HG03066 (cell line): Measurements from ENCODE around the gene BLZF1.
"Not testable (repeated sequence)": the region's sequence is repeated elsewhere in the genome, so short reads cannot be mapped to it uniquely, and the experiment has no call there.

Experiments used
- ATAC-seq: cut with Tn5 transposase; IDR thresholded peaks from one replicate; pipeline ENCODE4 v1.9.1; 2021; ENCODE audit warnings: low read depth; ENCODE audit not compliant: unreplicated experiment

BLZF1 gene, protein sequence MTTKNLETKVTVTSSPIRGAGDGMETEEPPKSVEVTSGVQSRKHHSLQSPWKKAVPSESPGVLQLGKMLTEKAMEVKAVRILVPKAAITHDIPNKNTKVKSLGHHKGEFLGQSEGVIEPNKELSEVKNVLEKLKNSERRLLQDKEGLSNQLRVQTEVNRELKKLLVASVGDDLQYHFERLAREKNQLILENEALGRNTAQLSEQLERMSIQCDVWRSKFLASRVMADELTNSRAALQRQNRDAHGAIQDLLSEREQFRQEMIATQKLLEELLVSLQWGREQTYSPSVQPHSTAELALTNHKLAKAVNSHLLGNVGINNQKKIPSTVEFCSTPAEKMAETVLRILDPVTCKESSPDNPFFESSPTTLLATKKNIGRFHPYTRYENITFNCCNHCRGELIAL

DNA sequence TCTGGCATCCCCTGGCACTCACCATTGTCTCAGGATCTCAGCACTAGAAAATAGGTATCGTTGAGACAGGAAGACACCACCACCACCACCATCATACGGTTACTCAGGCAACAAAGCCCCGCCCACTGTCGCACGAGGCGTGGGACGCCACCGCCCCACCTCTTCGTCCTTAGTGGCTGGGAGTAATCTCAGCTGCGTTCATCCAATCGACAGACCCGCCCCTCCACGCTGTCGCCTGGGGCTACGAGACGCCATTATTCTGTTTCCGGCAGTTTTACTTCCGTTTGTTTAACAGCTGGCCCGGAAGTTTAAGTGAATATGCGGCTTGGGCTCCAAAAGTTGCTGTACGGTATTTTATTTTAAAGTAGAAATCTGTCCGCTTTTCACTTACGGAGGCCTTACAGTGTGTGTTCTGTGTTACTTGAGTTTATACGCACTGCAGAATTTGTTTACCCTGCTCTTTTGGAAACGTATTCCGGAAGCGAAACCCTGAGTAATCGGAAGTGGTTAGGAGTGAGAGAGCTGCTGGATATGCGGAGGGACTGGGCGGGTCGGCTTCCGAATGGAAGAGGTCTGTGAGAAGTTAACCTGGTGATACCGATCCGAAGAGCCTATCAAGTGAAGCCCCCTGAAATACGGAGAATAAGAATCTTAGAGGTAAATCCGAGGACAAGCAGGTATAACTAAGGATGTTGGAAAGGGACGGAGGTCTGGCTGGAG is at the start of gene BLZF1, which contains the start of gene NME7:
Gene BLZF1, plus strand, starts transcription at position 510 of the 720 bp plus-strand sequence. CDS start 1,328 bp downstream, outside the sequence.
Gene NME7, minus strand, starts transcription at position 112 of the 720 bp plus-strand sequence. Its CDS starts 87 bp downstream, at position 25.
- ATAC-seq: peak; percentile 96

DNA sequence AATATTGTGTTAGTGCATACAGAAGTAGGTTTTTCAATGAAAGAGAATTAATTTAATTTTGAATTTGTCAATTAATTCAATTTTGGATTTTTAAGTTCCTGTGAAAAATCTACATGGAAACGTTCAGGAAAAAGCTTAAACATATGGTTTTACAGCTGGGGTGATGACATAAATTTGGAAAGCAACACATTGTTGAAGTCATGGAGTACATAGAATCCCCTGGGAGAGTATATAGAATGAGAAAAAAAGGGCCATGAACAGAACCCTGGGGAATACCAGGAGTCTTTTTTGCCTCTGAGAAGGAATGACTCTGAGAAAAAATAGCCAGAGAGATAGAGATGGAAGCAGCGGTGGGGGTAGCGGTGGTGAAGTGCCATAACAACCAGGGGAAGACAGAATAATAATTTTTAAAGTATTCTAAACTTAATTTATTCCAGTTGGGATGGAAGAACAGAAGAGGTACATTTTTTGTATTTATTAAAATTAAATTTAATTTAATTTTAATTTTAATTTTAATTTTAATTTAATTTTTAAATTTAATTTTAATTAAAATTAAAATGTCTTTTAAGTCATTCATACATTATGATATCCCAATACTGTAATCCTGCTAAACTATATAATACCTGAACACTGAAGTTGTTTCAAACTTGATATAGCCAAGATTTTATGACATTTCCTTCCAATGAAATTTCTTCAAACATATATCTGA is 49.3 kb upstream of the BLZF1 start:
- ATAC-seq: no peak

DNA sequence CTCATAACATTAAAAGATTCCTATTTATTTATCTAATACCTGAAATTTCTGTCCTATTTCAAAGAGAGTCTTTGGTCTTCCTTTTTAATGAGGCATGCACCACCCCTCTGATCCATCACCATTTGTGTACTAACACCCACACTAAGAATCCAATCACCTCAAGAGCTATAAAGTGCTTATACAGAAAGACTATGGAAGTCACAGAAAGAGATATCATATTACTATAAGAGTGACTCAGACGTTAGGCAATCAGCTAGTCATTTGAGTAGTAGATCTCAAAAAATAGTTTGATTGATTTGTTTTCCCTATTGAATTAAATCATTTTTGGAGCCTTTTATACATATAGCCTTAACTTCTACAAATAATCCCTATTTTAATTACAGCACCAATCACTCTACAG is 46.5 kb upstream of the BLZF1 start:
- ATAC-seq: no peak

DNA sequence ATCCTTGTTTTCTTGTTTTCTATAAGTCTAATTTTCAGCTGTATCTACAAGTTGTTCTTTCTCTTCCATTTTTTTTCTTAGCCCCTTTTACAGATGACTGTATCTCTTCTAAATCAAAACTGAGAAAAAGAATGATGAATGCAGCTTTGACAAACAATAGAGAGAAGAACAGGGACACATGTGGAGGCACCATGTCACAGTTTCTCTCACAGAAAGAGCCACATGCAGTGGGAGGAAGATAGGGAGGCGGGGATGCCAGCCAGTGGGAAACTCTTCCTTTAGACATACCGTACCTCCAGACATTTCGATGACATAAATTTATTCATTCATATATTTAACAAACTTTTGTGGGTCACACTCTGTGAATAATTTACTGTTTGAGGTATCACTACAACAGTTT is 45.9 kb upstream of the BLZF1 start:
- no peak for ATAC-seq

DNA sequence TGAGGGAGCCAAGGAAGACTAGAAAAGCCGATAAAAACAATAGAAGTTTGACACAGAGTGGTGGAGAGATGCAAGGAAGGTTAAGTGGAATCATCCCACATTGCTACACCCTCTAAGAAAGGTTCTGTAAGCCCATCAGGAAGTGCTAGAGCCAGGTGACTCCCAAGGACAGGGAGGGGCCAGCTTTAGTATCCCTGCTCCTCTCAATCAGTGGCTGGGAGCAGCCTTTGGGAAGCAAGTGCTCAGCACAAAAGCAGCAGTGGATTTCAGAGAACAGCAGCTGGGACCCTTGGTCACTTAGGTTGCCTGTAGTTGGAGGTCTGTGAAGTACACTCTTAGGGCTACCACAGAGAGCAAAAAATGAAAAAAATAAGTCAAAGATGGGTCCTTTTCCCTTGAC is 42.9 kb upstream of the BLZF1 start:
- no peak for ATAC-seq

DNA sequence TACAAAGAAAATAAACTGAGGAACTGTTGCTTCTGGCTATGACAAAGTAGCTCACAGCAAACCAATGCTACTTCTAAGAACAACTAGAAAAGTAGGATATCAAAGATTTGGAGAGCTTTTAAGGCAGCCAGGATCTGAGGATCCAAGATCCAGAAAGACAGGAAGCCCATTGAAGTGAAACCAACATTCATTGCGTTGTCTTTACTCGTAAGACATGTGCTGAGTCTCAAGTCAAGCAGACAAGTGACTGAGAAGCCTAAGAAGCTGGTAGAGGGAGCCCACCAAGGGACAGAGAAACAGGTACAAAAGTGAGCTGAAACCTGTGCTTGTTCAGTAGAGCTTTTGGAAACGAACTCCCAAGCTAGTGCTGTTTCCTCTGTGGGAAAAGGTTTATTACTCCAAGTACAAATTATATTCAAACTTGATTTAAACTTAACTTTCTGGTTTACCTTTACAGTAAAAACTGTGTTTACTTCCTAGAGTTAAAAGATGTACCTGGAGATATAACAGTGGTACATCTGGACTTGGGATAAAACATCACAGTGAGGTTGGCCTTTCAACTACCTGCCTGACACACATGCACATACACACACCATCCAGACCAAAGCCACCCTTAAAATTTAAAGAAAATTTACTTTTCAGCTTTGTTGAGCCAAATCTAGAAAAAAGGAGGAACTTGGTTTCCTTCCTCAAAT is 41.6 kb upstream of the BLZF1 start:
- peak; percentile 40 for ATAC-seq

DNA sequence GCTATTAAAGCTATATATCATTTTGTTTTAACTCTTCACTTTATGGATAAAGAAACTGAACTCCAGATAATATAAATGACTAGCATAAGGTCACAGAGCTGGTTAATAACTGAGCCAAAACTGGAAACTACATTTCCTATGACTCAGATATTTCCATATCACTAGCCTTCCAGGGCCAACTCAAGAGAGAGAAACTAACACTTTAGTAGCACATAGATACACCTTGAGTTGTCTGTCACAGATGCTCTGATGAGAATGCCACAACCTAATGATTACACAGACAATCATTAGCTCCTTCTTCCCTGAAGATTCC is 41.1 kb upstream of the BLZF1 start:
- peak; percentile 84 for ATAC-seq

DNA sequence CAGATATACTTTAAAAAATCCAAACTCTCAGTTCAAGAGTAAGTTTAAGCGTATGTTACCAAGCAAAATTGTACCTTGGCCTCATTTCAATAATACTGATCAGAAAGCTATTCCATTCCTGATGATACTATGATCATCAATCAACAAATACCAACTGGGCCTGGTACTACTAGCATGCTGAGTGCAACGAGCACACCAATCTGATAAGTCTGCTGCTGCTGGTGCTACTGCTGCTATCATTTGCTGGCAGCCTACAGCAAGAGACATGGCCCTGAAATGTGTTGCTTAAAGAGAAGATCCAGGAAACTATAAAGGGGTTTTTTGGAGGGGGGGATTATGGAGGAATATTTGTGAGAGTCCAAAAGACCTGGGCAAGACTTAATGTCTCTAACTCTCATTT is 40.1 kb upstream of the BLZF1 start:
- no peak for ATAC-seq

DNA sequence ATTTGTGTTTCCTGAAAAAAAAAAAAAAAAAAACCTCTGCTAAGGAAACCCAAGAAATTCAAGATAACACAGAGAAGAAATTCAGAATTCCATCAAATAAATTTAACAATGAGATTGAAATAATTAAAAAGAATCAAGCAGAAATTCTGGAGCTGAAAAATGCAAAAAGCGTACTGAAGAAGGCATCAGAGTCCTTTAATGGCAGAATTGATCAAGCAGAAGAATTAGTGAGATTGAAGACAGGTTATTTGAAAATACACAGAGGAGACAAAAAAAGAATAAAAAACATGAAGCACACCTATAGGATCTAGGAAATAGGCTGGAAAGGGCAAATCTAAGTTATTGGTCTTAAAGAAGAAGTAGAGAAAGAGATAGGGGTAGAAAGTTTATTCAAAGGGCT is 38.6 kb upstream of the BLZF1 start:
- no peak for ATAC-seq

DNA sequence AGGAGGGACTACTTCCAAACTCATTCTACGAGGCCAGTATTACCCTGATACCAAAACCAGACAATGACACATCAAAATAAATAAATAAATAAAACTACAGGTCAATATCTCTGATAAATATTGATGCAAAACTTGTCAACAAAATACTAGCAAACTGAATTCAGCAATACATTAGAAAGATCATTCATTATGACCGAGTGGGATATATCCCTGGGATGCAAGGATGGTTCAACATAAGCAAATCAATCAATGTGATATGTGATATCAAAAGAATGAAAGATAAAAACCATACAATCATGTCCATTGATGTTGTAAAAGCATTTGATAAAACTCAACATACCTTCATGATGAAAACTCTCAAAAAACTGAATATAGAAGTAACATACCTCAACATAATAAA is 37.1 kb upstream of the BLZF1 start:
- no peak for ATAC-seq

DNA sequence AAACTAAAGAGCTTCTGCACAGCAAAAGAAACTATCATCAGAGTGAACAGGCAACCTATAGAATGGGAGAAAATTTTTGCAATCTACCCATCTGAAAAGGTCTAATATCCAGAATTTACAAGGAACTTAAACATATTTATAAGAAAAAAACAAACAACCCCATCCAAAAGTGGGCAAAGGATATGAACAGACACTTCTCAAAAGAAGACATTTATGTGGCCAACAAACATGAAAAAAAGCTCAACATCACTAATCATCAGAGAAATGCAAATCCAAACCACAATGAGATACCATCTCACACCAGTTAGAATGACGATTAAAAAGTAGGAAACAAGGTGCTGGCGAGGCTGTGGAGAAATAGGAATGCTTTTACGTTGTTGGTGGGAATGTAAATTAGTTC is 33.3 kb upstream of the BLZF1 start:
- ATAC-seq: not testable (repeated sequence)

DNA sequence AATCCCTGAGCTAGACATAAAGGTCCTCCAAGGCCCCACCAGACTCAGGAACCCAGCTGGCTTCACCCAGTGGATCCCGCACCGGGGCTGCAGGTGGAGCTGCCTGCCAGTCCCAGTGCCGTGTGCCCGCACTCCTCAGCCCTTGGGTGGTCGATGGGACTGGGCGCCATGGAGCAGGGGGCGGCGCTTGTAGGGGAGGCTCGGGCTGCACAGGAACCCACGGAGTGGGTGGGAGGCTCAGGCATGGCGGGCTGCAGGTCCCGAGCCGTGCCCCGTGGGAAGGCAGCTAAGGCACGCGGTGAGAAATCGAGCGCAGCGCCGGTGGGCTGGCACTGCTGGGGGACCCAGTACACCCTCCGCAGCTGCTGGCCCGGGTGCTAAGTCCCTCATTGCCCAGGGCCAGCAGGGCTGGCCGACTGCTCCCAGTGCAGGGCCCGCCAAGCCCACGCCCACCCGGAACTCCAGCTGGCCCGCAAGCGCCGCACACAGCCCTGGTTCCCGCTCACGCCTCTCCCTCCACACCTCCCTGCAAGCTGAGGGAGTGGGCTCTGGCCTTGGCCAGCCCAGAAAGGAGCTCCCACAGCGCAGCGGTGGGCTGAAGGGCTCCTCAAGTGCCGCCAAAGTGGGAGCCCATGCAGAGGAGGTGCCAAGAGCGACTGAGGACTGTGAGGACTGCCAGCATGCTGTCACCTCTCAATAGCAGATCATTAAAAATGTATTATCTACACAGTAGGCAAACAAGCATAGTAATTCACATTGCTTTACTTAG is 30.9 kb upstream of the BLZF1 start:
- not testable (repeated sequence) for ATAC-seq

DNA sequence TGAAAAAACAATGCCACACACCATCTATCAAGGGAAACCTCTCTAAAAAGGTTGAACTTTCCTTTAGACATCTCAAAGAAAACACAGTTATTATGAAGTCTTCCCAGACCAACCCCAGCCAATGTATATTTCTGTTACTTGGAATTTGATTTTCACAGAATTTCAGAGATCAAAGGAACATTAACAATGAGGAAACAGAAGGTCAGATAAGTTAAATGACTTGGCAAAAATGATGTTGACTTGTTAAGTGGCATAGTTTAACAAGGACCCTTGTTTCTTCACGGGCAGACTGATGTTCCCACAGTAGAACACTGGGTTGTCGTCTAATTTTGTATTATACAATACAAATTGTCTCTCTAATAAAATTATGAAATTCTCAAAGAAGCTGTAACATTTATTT is 29.4 kb upstream of the BLZF1 start:
- no peak for ATAC-seq

DNA sequence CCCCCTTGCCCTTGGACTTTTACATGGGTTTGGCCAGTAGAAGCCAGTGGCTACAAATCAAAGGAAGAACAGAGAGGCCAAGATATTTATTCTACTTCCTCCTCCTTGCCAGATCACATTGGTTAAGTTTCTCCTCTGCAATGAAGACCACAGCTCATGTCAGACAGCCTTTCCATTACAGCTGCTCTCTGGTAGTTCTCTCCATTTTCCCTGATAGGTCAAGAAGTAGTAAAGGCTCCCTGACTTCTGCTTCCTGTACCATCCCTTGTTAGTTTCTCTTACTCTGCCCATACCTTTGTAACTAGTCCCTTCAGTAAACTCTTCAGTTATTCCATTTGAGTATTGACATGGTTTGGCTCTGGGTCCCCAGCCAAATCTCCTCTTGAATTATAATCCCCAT is 28.2 kb upstream of the BLZF1 start:
- ATAC-seq: no peak

DNA sequence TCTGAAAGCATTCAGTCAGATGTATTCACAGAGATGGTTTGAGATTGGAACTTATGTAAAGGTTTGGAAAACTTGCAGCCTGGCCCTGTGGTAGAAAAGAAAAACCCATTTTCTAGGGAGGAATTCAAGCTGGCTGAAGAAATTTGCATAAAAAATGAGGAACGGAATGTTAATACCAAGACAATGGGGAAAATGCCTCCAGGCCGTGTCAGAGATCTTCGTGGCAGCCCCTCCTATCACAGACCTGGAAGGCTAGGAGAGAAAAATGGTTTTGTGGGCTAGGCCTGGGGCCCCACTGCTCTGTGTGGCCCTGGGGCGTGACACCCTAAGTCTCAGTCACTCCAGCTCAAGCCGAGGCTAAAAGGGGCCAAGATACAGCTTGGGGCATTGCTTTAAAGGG is 27.1 kb upstream of the BLZF1 start:
- ATAC-seq: no peak

DNA sequence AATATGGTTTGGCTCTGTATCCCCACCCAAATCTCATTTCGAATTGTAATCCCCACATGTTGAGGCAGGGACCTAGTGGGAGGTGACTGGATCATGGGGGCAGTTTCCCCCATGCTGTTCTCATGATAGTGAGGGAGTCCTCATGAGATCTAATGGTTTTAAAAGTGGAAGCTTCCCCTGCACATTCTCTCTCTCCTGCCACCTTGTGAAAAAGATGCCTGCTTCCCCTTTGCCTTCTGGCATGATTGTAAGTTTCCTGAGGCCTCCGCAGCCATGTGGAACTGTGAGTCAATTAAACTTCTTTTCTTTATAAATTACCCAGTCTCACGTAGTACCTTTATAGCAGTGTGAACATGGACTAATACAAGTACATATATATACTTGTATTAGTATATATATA is 25.9 kb upstream of the BLZF1 start:
- ATAC-seq: not testable (repeated sequence)

DNA sequence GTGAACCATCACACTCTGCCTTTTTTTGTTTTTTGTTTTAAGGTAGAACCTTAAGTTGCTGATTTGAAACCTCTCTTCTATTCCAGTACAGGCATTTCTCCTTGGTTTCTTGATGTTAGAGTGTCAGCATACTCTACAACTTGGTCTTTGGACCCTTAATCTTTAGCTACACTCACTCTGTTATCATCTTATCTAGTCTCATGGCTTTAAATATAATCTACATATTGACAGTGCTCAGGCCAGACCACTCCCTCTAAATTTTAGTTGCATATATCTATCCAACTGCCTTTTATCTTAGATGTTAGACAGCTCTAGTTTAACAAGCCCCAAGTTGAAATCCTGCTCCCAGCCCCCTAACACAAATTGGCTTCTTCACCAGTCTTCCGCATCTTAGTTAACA is 22.5 kb upstream of the BLZF1 start:
- ATAC-seq: no peak

DNA sequence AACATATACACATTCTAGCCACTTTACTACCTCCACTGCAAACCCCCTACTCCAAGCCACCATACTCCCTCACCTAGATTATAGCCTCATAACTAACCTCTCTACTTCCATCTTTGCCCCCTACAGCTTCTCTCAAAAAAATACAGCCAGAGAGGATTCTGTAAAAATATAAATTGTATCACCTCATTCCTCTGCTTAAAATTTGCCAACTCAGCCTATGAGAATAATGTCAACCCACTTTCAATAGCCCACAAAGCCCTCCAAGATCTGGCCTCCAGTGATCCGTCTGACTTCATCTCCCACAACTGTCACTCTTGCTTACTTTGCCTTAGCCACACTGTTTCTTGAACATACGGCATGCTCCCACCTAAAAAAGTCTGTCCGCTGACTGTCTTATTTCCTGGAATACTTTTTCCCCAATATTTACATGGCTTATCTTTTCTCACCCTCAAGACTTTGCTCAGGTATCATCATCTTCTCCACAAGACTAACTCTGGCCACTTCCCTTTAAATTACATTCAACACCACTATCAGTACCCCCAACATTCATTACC is 21.9 kb upstream of the BLZF1 start:
- ATAC-seq: no peak

DNA sequence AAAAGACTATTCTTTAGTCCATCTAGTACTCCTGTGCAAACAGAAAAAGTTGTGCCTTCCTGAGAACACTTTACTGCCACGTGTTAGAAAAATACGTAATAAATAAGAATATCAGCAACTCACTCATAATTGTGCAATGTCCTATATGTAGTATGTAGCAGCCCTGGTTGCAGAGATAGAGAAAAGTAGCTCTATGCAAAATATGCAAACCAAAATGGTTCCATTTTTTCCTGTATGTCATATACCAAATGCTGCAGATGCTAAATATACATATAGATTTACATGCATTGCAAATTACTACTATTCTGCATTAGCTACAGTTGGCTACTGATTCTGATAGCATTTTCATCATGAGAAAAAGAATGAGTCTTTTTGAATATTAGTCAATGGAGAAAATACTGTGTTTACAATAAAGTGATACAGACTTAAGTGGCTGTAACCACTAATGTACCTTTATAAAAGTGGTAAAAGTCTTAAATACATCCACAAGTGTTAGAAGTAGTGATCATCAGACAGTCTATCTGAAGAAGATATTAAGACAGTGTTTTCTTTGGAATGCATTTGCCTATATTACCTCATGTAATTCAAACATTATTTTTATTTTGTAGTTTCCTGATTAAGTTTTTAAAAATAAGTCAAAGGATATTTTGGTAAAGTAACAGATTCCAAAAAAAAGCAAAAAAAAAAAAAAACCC is 20.2 kb upstream of the BLZF1 start:
- no peak for ATAC-seq
